Measurements from ENCODE around the gene AMIGO3. TPM values are rescaled to one million over a fixed set of nuclear protein-coding genes. Genes with fewer than 3 reads are reported as not detected.
A peak's percentile ranks its signal among the peaks of the same experiment; 100 is the strongest.

AMIGO3 gene
- total RNA-seq, 3 donors from 2014 or later (not counting 1 experiment from before 2014, with no cell fraction given), result 1.3 to 1.9 TPM; not detected in 1

GRCh38 chr3:49716169-49716568, 3.3 kb downstream of the AMIGO3 start:
- DNase-seq, result no peak
- peaks cover under 1% of the 10 kb centered on the region for H3K36me3 ChIP-seq (ENCODE audit: control insufficient read depth, insufficient read depth, low read length)
- peaks cover 28 to 49% of the 10 kb centered on the region in 2 donors for H3K4me1 Mint-ChIP-seq

GRCh38 chr3:49715611-49716121, 3.8 kb downstream of the AMIGO3 start:
- H3K4me1 Mint-ChIP-seq, result peaks cover 31 to 46% of the 10 kb centered on the region in 2 donors
- intact Hi-C loops (cut with micrococcal nuclease), result no loop called here
- H3K27me3 Mint-ChIP-seq (ENCODE audit: low read depth in 2 of 2), result no peaks in the 10 kb centered on the region
- WGBS (ENCODE audit: insufficient coverage), result 82% methylated on average over 13 of the region's 13 CpGs
- Histone ChIP-seq H3K36me3 (ENCODE audit: control insufficient read depth, insufficient read depth, low read length) (no peaks in the 10 kb centered on the region), H3K4me1 (ENCODE audit: control insufficient read depth, insufficient read depth, low read length) (peaks cover 53% of the 10 kb centered on the region), H3K27ac (ENCODE audit: low read length) (no peak overlapping the region), H3K4me3 (ENCODE audit: low read length) (no peak overlapping the region), H3K9me3 (ENCODE audit: control insufficient read depth, insufficient read depth, low read length) (no peaks in the 10 kb centered on the region), H3K27me3 (ENCODE audit: control insufficient read depth, insufficient read depth, low read length) (no peaks in the 10 kb centered on the region)
- no peak for TF ChIP-seq CTCF (IDR thresholded peaks at IDR 0.05)
- H3K27ac Mint-ChIP-seq, result no peak overlapping the region
- H3K36me3 Mint-ChIP-seq, result no peaks in the 10 kb centered on the region
- no peak for ATAC-seq
- DNase-seq, result no peak
- no peaks in the 10 kb centered on the region for H3K9me3 Mint-ChIP-seq
- peak overlapping the region; percentile 56 for H3K4me3 Mint-ChIP-seq

More at GRCh38 chr3:49716169-49716568, 3.3 kb downstream of the AMIGO3 start:
- Histone ChIP-seq H3K4me1 (ENCODE audit: control insufficient read depth, insufficient read depth, low read length) (peaks cover 48% of the 10 kb centered on the region), H3K27me3 (ENCODE audit: control insufficient read depth, insufficient read depth, low read length) (no peaks in the 10 kb centered on the region), H3K27ac (ENCODE audit: low read length) (no peak overlapping the region), H3K4me3 (ENCODE audit: low read length) (no peak overlapping the region), H3K9me3 (ENCODE audit: control insufficient read depth, insufficient read depth, low read length) (no peaks in the 10 kb centered on the region)
- H3K4me3 Mint-ChIP-seq, result peak overlapping the region; percentile 31
- intact Hi-C loops (cut with micrococcal nuclease), result no loop called here
- H3K9me3 Mint-ChIP-seq, result no peaks in the 10 kb centered on the region
- H3K27me3 Mint-ChIP-seq (ENCODE audit: low read depth in 2 of 2), result no peaks in the 10 kb centered on the region
- 94% methylated on average over 7 of the region's 7 CpGs for WGBS (ENCODE audit: insufficient coverage)
- H3K27ac Mint-ChIP-seq, result no peak overlapping the region
- H3K36me3 Mint-ChIP-seq, result no peaks in the 10 kb centered on the region
- no peak for TF ChIP-seq CTCF (IDR thresholded peaks at IDR 0.05)
- ATAC-seq, result no peak

GRCh38 chr3:49714728-49715550, 4.5 kb downstream of the AMIGO3 start:
- intact Hi-C loops (cut with micrococcal nuclease), result no loop called here
- Mint-ChIP-seq H3K9me3 (no peaks in the 10 kb centered on the region), H3K4me1 (peaks cover 31 to 45% of the 10 kb centered on the region in 2 donors), H3K36me3 (no peaks in the 10 kb centered on the region), H3K27me3 (ENCODE audit: low read depth in 2 of 2) (no peaks in the 10 kb centered on the region), H3K4me3 (peak overlapping the region; percentile 56), H3K27ac (peak overlapping the region in 1 of 2 donors; percentile 27)
- TF ChIP-seq CTCF (IDR thresholded peaks at IDR 0.05), result no peak
- WGBS (ENCODE audit: insufficient coverage), result 92% methylated on average over 13 of the region's 13 CpGs
- Histone ChIP-seq H3K27me3 (ENCODE audit: control insufficient read depth, insufficient read depth, low read length) (no peaks in the 10 kb centered on the region), H3K27ac (ENCODE audit: low read length) (no peak overlapping the region), H3K9me3 (ENCODE audit: control insufficient read depth, insufficient read depth, low read length) (no peaks in the 10 kb centered on the region), H3K36me3 (ENCODE audit: control insufficient read depth, insufficient read depth, low read length) (no peaks in the 10 kb centered on the region), H3K4me1 (ENCODE audit: control insufficient read depth, insufficient read depth, low read length) (peaks cover 47% of the 10 kb centered on the region), H3K4me3 (ENCODE audit: low read length) (no peak overlapping the region)
- DNase-seq (no peak), ATAC-seq (no peak)
